LNCaP clone FGC (cell line): ENCODE results near the gene KNDC1.
"Not testable (repeated sequence)": the region's sequence is repeated elsewhere in the genome, so short reads cannot be mapped to it uniquely, and the experiment has no call there.

Experiments
- DNase-seq: peaks from one replicate; pipeline ENCODE4 v3.0.0-alpha.2; 2011; ENCODE audit warnings: low read depth
- H3K4me3 ChIP-seq: 2 replicates; pipeline ENCODE4 v1.5.1; 2011; ENCODE audit warnings: mild to moderate bottlenecking, low read depth, low read length, control low read depth
- CTCF ChIP-seq: IDR thresholded peaks from 2 replicates; pipeline ENCODE4 v1.5.1; 2012; ENCODE audit warnings: mild to moderate bottlenecking; ENCODE audit not compliant: control insufficient read depth, insufficient read depth; ENCODE audit errors: extremely low read depth

Gene KNDC1

GRCh38 chr10:133260895-133261725 is 101.1 kb downstream of the KNDC1 start:
- DNase-seq: no peak
- TF ChIP-seq CTCF: no peak
- peak overlapping the region; percentile 76 for H3K4me3 ChIP-seq

GRCh38 chr10:133261726-133262325 is 101.8 kb downstream of the KNDC1 start:
- H3K4me3 ChIP-seq: peak overlapping the region; percentile 76
- TF ChIP-seq CTCF: no peak
- no peak for DNase-seq

- no peak for DNase-seq
Measured at GRCh38 chr10:133262696-133263095, 102.7 kb downstream of the KNDC1 start.

GRCh38 chr10:133263674-133264073 is 103.7 kb downstream of the KNDC1 start:
- no peak for DNase-seq
- no peak overlapping the region for H3K4me3 ChIP-seq
- TF ChIP-seq CTCF: no peak

More at GRCh38 chr10:133262696-133263095, 102.7 kb downstream of the KNDC1 start:
- no peak overlapping the region for H3K4me3 ChIP-seq
- TF ChIP-seq CTCF: no peak

GRCh38 chr10:133264461-133264860 is 104.4 kb downstream of the KNDC1 start:
- no peak overlapping the region for H3K4me3 ChIP-seq
- DNase-seq: no peak
- no peak for TF ChIP-seq CTCF

GRCh38 chr10:133265052-133265451 is 105.0 kb downstream of the KNDC1 start:
- not testable (repeated sequence) for H3K4me3 ChIP-seq, DNase-seq

GRCh38 chr10:133266056-133266795 is 106.2 kb downstream of the KNDC1 start:
- no peak for TF ChIP-seq CTCF
- H3K4me3 ChIP-seq: no peak overlapping the region
- no peak for DNase-seq
